ENCODE results near the gene TYSND1.

DNA sequence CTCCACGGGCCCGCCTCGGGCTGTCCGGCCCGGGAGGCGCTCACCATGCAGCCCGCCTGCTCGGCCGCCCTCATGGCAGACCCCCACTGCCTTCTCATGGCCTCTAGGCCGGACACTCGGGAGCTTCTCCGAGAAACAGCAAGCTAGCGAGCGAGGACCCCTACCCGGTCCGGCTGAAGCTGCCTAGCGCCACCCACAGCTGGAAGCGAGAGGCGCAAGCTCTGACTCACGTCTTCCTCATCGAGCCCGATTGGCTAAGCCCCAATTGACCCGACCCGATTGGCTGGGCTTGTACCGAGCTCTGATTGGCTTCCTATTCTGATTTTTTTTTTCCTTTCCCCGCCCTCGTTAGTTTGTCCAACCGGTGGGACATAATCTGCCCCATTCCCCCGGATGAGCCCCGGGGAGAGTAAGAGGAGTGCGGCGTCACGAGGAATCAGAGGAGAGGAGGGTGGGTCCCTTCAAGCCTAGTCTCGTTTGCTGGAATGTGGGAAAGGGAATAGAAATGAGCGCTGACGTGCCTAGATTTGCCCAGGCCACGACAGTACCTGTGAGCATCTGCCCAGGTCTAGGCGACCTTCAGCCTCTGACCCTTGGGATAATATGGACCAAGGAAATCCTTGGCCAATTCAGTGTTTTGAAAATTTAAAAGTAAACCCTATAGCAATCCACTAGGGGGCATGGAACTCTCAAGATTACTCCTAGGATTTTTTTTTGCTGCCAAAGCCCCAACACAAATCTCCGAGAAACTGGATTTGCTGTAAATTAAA, at the start of gene TYSND1:
- TF ChIP-seq, protein P1, sequence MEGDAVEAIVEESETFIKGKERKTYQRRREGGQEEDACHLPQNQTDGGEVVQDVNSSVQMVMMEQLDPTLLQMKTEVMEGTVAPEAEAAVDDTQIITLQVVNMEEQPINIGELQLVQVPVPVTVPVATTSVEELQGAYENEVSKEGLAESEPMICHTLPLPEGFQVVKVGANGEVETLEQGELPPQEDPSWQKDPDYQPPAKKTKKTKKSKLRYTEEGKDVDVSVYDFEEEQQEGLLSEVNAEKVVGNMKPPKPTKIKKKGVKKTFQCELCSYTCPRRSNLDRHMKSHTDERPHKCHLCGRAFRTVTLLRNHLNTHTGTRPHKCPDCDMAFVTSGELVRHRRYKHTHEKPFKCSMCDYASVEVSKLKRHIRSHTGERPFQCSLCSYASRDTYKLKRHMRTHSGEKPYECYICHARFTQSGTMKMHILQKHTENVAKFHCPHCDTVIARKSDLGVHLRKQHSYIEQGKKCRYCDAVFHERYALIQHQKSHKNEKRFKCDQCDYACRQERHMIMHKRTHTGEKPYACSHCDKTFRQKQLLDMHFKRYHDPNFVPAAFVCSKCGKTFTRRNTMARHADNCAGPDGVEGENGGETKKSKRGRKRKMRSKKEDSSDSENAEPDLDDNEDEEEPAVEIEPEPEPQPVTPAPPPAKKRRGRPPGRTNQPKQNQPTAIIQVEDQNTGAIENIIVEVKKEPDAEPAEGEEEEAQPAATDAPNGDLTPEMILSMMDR (conservative IDR thresholded peaks at IDR 0.05; ENCODE audit: low read length), result peak; percentile 84
- no peak for TF ChIP-seq EZH2phosphoT487 (IDR thresholded peaks at IDR 0.05; ENCODE audit: borderline replicate concordance, low read depth, low read length)

All from OCI-LY7 (cell line).